Islet precursor cell (in vitro differentiated cells): ENCODE data around the gene PATJ.
"Not testable (repeated sequence)": the region's sequence is repeated elsewhere in the genome, so short reads cannot be mapped to it uniquely, and the experiment has no call there.

ENCODE experiments used
- DNase-seq: peaks from one replicate; pipeline ENCODE4 v3.0.0-alpha.2; 2018

PATJ gene

DNA sequence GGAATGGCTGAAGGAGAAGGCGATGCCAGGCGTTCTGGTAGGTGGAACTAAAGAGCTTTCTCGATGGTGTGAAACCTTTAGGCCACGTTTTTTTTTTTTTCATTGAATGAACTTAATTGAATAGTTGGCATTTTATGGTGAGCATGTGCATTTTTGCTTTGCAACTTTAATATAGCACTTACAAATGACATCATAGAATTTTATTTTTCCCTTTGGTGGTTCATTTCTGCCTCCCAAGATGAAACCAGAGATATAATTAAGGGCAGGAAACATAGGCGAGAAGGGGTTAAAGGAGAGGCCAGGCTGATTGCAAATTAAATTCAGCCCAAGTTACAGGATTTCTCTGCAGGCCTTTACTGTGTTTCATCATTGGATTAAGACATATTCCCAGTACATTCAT lies 366.8 kb downstream of the PATJ start:
- no peak for DNase-seq

DNA sequence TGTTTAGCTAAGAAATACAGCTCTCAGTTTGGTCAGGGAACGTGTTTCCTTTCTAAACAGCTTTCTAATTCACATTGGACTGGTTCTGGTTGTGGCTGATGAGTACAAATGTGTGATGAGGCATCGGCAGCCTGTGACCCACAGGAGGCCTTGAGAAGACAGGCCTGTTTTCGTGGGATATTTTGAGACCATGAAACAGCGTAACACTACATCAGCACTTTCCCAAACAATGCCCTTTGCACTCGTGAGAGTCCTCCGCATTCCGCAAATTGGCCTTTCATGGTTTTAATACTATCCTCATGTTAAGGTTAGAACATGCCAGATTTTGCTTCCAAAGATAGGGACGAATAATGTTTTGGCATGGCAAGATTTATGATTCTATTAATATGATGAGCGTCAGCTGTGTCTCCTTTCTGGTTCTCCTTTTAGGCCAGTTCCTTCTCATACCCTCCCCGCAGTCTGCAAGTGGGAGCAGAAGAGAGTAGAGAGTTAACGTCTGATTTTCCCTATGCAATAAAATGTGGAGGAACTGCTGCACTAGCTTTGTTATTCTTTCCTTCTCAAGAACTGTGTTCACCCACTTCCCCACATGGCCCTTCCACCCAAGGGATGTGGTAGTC lies 368.0 kb downstream of the PATJ start:
- DNase-seq = no peak

DNA sequence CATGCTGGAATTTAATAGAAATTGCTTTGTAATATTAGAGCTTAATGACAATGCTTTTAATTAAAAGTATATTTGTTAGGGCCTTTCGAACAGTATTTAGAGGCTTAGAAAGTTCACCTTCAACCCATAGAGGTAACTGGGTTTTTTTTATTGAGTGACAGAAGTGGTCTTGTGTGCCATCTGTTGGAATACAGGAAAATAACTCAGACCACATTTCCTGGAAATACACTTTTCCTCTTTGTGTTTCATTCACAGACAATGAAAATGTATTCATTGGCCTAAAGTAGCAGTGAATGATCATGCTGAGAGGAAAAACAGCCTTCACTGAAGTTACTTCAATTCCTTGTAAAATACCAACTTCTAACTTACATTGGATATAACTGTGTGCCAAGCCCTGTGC lies 368.8 kb downstream of the PATJ start:
- no peak for DNase-seq

DNA sequence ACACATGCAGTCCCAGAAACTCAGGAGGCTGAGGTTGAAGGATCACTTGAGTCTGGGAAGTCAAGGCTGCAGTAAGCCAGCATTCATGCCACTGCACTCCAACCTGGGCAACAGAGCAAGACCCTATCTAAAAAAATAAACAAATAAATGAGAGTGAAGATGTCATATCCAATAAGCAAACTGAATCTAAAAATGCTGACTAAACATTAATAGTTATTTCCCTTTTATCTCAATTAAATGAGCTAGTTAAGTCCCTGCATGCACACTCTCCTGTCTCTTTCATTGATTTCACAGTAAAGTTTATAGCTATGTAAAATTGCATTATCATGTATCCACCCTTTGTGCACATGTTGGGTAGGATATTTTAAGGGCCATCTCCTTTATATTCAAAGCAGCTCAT lies 371.2 kb downstream of the PATJ start:
- DNase-seq = no peak

DNA sequence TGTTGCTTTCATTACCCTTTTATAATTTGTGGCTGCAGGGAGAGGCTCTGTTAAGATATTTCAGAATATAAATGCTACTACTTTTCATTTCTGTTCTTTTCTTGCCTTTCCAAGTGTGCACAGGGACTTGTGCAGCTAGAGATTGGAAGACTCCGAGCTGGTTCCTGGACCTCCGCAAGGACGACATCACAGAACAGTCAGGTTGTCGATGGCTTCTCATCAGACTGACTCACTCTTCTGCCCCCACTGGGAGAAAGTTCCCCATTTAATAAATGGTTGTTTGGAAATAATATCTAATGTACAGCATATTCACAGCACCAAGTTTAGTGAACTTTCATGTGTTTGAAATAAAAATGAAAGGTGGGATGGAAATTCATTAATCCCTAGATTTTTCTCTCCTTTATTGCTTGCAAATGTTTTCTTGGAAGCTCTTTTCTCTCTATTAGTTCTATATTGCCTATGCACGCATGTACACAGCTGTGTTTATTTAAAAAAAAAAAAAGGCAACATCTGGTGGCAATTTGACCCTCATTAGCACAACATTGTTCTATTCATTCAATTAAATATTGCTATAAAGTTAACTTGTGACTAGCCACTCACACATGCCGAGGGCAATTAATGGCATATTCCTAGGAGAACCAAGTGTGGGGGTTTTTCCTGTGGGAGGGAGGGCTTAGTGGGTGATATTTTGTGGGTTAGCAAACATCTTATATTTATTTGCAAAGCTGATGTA lies 374.9 kb downstream of the PATJ start:
- no peak for DNase-seq

DNA sequence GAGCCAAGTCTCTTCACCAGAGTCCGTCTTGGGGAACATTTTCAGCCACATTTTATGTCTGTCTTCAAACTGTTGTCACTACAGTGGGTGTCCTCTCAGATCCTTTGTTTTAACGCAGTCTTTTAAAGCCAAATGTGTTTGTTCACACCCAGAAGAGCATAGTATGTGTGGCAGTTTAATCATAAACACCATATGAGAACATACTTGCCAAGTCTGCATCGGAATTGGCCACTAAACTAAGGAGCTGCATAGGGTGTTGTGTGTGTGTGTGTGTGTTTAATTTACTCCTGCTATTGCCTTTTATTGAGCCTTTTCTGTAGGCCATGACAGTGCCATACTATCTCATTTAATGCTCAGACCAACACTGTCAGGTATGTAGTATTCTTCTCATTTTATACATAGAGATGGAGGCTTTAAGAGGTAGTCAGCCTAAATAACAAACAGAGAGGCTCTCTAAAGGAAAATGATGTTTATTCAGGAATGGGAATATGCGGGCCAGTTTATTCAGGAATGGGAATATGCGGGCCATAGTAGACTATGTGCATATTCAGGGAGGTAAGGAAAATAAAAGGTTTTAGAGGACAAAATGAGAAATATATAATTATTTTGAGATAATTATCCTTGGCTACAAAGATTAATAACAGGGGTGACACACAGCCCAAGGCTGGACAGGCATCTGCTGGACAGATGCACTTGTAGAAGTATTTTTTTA lies 384.5 kb downstream of the PATJ start:
- DNase-seq = peak; percentile 5

DNA sequence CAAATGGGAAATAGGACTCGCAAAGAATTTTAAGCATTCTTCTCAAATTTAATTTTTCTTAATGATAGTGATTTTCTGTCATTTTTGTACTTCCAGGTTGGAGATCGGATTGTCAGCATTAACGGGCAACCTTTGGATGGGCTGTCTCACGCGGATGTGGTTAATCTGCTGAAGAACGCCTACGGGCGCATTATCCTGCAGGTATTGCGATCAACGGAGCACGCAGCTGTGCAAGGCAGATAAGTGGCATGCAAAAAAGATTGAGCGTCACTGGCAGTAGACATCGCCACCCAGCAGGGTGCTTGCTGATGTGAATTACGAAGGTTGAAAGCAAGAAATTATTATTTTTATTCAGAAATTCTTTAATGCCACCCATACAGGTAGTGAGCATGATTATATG lies 386.5 kb downstream of the PATJ start:
- no peak for DNase-seq

DNA sequence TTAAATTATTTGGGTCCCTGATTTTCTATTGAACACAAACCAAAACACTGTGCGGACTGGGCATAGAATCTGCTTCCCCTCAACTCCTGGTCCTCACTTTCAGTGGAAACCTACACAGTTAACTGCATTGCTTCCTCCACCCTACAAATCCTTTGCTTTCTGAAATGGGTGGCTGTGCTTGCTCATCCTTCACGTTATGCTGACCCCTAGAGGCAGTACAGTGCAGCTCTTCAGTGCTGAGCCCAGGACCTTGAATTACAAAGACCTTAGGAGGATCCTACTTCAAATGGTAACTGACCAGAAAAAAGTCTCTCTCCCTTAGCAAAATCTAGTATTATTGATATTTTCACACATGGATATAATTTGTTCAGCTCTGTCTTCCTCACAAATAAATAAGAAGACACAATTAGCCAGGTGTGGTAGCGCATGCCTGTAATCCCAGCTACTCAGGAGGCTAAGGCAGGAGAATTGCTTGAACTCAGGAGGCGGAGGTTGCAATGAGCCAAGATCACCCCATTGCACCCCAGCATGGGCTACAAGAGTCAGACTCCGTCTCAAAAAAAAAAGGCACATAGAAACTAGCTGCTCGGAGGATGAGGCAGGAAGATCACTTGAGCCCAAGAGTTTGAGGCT lies 388.9 kb downstream of the PATJ start:
- DNase-seq = peak; percentile 80

DNA sequence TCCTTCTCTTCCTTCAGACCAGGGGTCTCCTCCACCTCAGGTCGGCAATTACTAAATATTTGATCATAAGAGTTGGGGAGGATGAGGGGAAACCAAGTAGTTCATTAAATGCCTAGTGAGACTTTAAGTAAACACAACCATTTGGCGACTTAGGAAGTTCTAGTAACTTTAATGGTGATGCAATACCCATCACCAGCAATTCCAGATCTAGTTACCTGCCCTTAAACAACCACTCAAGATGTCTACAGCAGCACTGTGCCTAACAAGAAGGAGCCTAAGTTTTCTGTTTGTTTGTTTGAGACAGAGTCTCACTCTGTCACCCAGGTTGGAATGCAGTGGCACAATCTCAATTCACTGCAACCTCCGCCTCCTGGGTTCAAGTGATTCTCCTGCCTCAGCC lies 395.7 kb downstream of the PATJ start:
- no peak for DNase-seq

DNA sequence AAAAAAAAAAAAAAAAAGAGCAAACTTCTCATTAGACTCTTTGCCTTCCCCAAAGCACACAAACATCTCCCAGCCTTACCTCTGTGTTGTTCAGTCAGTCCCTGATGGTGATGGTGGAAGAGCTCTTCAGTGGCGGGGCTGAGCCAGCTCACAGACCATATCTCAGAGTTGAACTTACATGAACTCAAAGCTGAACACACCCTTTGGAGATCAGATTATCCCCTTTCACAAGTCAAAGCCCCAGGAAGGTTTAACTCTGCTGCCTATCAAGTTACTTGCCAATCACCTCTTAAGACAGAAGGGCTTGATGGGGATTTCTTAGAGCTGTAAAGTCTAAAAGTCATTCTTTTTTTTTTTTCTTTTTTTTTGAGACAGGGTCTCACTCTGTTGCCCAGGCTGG lies 397.1 kb downstream of the PATJ start:
- no peak for DNase-seq

DNA sequence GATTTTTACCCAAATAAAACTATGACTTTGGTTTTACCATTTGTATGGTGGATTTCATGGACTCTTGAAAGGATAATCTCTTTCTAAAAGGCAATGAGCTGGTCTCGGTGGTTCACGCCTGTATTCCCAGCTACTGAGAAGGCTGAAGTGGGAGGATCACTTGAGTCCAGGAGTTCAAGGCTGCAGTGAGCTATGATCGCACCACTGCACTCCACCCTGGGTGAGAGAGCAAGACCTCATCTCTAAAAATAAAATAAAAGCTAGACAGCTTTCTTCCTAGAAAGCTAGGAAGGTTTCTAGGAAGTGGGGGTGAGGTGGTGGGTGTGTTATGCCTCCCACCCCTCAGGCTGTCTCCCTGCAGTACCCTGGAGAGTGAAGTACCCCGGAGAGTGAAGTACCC lies 398.4 kb downstream of the PATJ start:
- no peak for DNase-seq

DNA sequence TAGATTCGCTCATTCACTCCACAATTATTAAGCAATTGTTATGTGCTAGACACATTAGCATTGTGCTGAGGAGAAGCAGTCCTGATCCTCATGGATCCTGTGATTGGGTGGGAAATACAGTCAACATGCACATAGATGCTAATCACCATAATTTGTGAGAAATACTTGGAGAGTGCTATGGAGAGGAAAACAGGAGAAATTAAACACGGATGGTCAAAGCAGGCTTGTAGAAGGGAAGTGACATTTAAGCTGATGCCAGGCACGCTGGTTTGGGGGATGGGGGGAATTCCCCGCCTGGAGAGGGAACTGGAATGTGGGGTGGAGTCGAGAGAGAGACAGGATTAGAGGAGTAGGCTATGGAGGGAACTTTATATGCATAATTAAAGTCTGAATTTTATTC lies 400.2 kb downstream of the PATJ start:
- DNase-seq = no peak

DNA sequence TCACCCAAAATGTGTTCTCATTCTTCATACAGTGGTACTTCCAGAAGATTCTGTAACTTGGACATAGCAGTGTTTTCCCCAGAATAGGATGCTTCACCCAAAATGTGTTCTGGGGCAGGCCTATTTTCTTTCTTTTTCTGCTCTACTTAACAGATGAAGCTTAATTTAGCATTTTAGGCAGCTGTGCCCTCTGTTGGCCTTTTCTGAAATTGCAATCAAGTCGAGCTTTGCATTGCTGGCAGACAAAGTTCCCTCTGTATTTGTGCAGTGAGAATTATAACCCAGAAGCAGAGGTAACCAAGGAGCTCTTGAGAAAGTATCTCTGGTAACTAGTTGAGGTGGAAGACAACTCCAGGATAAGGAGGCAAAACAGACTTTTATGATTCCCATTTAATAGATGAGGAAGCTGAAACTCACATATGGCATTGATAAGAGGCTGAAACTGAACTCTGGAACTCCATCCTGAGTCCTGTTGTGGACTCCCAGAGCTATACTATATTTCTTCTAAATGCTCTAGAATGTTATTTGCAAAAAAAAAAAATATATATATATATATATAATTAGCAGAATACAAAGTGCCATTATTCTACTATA lies 402.1 kb downstream of the PATJ start:
- DNase-seq = peak; percentile 60

DNA sequence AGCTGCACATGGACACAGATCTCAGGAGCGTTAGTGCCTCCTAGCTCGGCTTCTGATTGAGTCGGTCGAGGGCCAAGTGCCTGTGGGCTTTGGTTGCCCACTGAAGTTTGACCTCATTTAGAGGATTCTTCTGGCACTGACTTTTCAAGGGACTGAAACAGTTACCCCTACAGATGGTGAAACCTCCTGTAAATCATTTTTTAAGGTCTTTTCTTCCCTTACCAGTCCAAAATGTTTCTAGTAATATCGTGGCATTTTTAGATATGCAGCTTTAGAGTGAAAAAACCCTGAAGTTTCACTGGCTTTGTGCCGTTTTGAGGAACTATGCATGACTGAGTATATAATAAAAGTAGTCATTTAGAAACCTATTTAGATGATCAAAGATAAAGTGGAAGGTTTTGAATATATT lies 417.7 kb downstream of the PATJ start:
- DNase-seq = no peak

DNA sequence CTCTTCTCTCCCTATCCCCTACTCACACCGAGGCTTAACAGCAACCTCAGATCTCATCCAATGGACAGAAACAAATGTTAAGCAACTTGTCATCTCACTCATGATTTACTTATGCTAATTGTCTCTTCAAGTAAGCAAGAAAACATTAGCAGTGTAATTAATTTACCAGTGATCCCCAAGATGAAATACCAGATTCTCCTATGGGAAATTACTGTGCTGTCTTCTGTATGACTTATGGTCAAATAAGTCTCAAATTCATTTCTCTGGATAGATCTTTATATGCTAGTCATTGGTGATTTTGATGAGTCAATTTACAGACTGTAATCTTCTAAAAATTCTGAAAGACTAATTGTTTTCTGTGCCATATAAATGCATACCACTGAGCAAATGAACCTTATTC lies 419.4 kb downstream of the PATJ start:
- DNase-seq = no peak

DNA sequence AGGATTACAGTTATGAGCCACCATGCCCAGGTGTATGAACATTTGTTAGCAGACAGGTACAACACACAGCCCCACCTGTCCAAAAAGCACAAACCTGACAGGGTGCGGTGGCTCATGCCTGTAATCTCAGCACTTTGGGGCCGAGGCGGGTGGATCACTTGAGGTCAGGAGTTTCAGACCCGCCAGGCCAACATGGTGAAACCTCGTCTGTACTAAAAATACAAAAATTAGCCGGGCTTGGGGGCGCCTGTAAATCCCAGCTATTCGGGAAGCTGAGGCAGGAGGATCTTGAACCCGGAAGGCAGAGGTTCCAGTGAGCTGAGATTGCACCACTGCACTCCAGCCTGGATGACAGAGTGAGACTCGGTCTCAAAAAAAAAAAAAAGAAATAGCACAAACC lies 428.1 kb downstream of the PATJ start:
- not testable (repeated sequence) for DNase-seq

DNA sequence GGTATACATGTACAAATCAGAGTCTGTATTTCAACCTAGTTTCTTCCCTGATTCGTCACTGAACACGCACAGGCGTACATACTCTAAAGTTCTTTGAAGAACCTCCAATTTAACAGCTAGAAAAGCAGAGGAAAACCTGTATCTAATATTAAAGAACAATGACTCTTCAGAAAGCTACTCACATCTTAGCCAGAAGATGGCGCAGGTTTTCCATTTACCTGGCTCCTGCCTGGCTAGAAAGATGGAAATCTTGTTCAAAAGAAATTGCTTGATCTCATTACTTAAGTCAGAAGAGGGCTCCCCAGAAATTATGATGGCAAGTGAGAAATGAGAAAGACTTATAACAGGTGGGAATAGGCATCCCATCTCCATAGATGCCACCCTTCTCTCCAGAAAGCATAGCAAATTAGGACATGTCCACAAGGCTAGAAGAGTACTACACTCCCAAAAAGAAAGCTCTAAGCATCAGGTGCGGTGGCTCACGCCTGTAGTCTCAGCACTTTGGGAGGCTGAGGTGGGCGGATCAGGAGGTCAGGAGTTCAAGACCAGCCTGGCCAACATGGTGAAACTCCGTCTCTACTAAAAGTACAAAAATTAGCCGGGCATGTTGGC lies 433.4 kb downstream of the PATJ start:
- no peak for DNase-seq

DNA sequence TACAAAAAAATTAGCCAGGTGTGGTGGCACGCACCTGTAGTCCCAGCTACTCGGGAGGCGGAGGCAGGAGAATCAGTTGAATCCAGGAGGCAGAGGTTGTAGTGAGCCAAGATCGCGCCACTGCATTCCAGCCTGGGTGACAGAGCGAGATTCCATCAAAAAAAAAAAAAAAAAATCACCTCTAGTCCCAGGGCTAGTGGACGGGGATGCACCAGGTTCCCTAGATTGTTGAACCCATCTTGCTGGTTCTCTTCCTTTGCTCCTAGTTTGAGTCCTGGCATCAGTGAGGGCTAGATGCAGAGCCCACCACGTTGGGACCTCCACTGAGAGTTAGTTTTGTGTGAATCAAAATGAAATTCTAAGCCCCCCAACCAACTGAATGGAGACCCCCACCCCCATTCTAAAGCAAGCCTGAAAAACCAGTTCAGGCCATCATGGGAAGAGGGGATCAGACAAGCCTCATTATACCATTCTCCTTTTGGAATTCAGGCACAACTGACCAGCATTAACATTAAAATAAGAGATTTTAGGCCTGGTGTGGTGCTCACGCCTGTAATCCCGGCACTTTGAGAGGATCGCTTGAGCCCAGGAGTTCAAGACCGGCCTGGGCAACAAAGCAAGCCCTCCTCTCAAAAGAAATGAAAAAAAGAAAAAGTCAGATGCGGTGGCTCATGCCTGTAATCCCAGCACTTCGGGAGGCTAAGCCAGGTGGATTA lies 434.5 kb downstream of the PATJ start:
- no peak for DNase-seq

DNA sequence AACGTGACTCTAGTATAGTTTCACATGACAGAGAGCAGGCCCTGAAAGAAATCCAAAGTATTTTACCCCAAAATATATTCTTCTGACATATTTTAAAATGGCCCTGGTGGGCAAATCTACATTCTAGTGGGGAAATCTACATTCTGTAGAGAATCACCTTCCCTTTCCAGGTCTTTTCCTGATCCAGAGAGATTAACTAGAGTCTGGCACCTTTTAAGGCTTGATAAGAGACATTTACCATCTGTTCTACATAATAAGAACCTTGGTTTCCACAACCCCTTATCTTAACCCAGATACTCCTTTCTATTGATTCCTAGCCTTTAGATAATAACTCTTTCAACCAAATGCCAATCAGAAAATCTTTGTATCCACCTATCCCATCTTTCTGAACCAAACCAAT lies 435.3 kb downstream of the PATJ start:
- no peak for DNase-seq

DNA sequence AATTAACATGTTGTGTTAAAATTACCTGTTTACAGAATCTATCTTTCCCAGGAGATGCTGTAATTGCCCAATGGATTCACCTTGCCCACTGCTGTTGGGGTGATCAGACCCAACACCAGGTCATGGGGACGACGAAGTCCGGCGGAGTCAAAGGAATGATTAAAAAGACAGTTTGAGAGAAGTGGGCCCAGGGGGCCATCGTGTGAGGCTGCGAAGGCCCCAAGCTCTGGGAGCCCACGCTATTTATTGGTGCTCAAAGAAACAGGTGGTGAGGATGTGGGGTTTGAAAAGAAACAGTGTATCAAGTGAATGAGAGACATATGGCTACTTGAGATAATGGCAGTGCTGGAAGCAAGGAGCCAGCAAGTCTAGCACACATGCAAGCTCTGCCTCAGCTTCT lies 436.1 kb downstream of the PATJ start:
- no peak for DNase-seq

DNA sequence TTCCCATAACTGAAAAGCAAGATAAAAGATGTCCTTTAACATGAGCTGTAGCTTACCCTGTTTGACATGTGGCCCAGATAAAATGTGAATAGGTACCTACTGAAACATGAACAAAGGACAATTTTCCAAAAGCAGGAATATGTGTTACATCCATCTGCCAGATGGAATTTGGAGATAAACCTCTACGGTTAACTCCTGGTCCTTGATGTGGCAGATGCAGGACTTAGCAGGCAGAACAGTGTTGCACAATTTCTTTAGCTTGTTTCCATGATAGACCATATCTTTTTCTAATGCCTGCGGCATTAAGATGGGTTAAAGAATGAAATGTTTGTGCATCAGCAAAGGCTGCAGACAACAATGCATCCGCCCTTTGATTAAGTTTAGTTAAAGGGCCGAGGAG lies 437.8 kb downstream of the PATJ start:
- DNase-seq = not testable (repeated sequence)

DNA sequence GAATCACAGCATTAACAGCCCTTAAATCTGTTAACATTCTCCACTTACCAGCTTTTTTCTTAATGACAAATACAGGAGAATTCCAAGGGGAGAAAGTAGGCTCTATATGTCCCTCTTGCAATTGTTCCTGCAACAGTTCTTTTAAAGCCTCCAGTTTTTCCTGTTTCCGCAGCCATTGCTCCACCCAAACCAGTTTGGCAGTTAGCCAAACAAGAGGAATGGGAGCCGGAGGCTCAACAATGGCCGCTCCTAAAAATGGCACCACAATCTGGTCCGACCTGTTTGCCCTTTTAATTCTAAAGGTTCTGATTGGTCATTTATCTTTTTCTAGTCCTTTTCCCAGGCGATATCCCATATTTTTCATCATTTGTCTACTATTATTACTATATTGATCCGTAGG lies 438.4 kb downstream of the PATJ start:
- DNase-seq = peak; percentile 84
